ENCODE results near the gene TMEM139. TPM values are rescaled to one million over a fixed set of nuclear protein-coding genes. Genes with fewer than 3 reads are reported as not detected.

Gene TMEM139
- total RNA-seq (19.8 and 21.0 TPM in 2 replicates), polyA plus RNA-seq (9.1 and 15.6 TPM in 2 replicates)

- Histone ChIP-seq H3K4me2 (peak within 1 kb of the TSS; percentile 69), H3K27ac (peak within 1 kb of the TSS; percentile 76), H3K4me1 (ENCODE audit: insufficient read depth) (peaks cover 12% of the 10 kb centered on the region), H3K79me2 (peaks cover 13% of the 10 kb centered on the region), H4K20me1 (ENCODE audit: insufficient read depth, poor library complexity, severe bottlenecking) (peaks cover 2% of the 10 kb centered on the region), H2AFZ (peak within 1 kb of the TSS; percentile 26), H3K9me3 (ENCODE audit: low read depth) (no peaks in the 10 kb centered on the region), H3K36me3 (replicated peaks; ENCODE audit: insufficient read depth, low read depth) (no peaks in the 10 kb centered on the region), H3K4me3 (no peak within 1 kb of the TSS), H3K9me2 (replicated peaks; ENCODE audit: insufficient read depth) (no peaks in the 10 kb centered on the region), H3K27me3 (no peaks in the 10 kb centered on the region)
- 58% methylated on average over 15 of the region's 19 CpGs for WGBS (ENCODE audit: low lambda C conversion rate, missing lambda C conversion rate)
- no peak for TF ChIP-seq EZH2 (IDR thresholded peaks at IDR 0.05; ENCODE audit: borderline replicate concordance)
- TF ChIP-seq EZH2phosphoT487 (IDR thresholded peaks at IDR 0.05; ENCODE audit: low read depth, severe bottlenecking, unreplicated experiment): no peak
- TF ChIP-seq CTCF (IDR thresholded peaks at IDR 0.05; ENCODE audit: poor library complexity): no peak
- DNase-seq (ENCODE audit: low spot score): peak; percentile 85
These were observed at the start of gene TMEM139 for GRCh38 chr7:143284591-143285469. Gene TMEM139, plus strand, starts transcription at chr7:143284958. Its CDS starts 1,000 bp downstream, at chr7:143285958.

- Histone ChIP-seq H3K79me2 (no peaks in the 10 kb centered on the region), H3K4me2 (no peak overlapping the region), H3K27me3 (no peaks in the 10 kb centered on the region), H3K9me3 (ENCODE audit: low read depth) (peaks cover 5% of the 10 kb centered on the region), H4K20me1 (ENCODE audit: insufficient read depth, poor library complexity, severe bottlenecking) (no peaks in the 10 kb centered on the region), H3K4me1 (ENCODE audit: insufficient read depth) (no peaks in the 10 kb centered on the region), H3K27ac (no peak overlapping the region), H3K36me3 (replicated peaks; ENCODE audit: insufficient read depth, low read depth) (no peaks in the 10 kb centered on the region), H2AFZ (no peak overlapping the region), H3K4me3 (no peak overlapping the region), H3K9me2 (replicated peaks; ENCODE audit: insufficient read depth) (no peaks in the 10 kb centered on the region)
- no peak for DNase-seq (ENCODE audit: low spot score)
- TF ChIP-seq CTCF (IDR thresholded peaks at IDR 0.05; ENCODE audit: poor library complexity): no peak
- TF ChIP-seq EZH2phosphoT487 (IDR thresholded peaks at IDR 0.05; ENCODE audit: low read depth, severe bottlenecking, unreplicated experiment): no peak
- no peak for TF ChIP-seq EZH2 (IDR thresholded peaks at IDR 0.05; ENCODE audit: borderline replicate concordance)
- 54% methylated on average over 1 of the region's 1 CpG for WGBS (ENCODE audit: low lambda C conversion rate, missing lambda C conversion rate)
These were observed 49.2 kb upstream of the TMEM139 start for GRCh38 chr7:143235561-143235960.

- Histone ChIP-seq H3K36me3 (replicated peaks; ENCODE audit: insufficient read depth, low read depth) (no peaks in the 10 kb centered on the region), H3K4me1 (ENCODE audit: insufficient read depth) (peaks cover 3% of the 10 kb centered on the region), H4K20me1 (ENCODE audit: insufficient read depth, poor library complexity, severe bottlenecking) (no peaks in the 10 kb centered on the region), H3K27ac (no peak overlapping the region), H3K9me2 (replicated peaks; ENCODE audit: insufficient read depth) (no peaks in the 10 kb centered on the region), H3K4me3 (no peak overlapping the region), H2AFZ (no peak overlapping the region), H3K27me3 (no peaks in the 10 kb centered on the region), H3K9me3 (ENCODE audit: low read depth) (peaks cover 5% of the 10 kb centered on the region), H3K4me2 (no peak overlapping the region), H3K79me2 (no peaks in the 10 kb centered on the region)
- TF ChIP-seq EZH2 (IDR thresholded peaks at IDR 0.05; ENCODE audit: borderline replicate concordance) (no peak), EZH2phosphoT487 (IDR thresholded peaks at IDR 0.05; ENCODE audit: low read depth, severe bottlenecking, unreplicated experiment) (no peak), CTCF (IDR thresholded peaks at IDR 0.05; ENCODE audit: poor library complexity) (no peak)
- 80% methylated on average over 3 of the region's 3 CpGs for WGBS (ENCODE audit: low lambda C conversion rate, missing lambda C conversion rate)
- no peak for DNase-seq (ENCODE audit: low spot score)
These were observed 48.3 kb upstream of the TMEM139 start for GRCh38 chr7:143236408-143236990.
